Calu3 (cell line): ENCODE measurements around the gene ANKS1A. TPM values are rescaled to one million over a fixed set of nuclear protein-coding genes. Genes with fewer than 3 reads are reported as not detected.

Experiments
- BruUV-seq: library from RNA; stranded (reverse); fragments of 400-500 nt; replicated peaks from 2 replicates; lab custom pipeline; 2021; lab: Mats Ljungman, UMichigan
- CTCF ChIA-PET: fragments of 300-600 bp; sonication (Branson Sonifier 250); formaldehyde crosslinking; loops from one replicate; lab custom pipeline; 2022; ENCODE audit warnings: antibody characterized with exemption; lab: Charles Lee
- DNase-seq: peaks from one replicate; pipeline ENCODE4 v3.0.0; 2022
- H3K27ac Mint-ChIP-seq: one replicate; pipeline ENCODE4 v1.8.0; 2022; ENCODE audit warnings: mixed read lengths; ENCODE audit not compliant: unreplicated experiment
- H3K27me3 Mint-ChIP-seq: one replicate; pipeline ENCODE4 v1.8.0; 2022; ENCODE audit warnings: mixed read lengths; ENCODE audit not compliant: unreplicated experiment
- H3K36me3 Mint-ChIP-seq: one replicate; pipeline ENCODE4 v1.8.0; 2022; ENCODE audit warnings: mild to moderate bottlenecking, moderate library complexity, mixed read lengths; ENCODE audit not compliant: insufficient read depth, unreplicated experiment
- H3K4me1 Mint-ChIP-seq: one replicate; pipeline ENCODE4 v1.8.0; 2022; ENCODE audit warnings: mild to moderate bottlenecking, low read depth, mixed read lengths; ENCODE audit not compliant: unreplicated experiment
- H3K4me3 Mint-ChIP-seq: one replicate; pipeline ENCODE4 v1.8.0; 2022; ENCODE audit warnings: mild to moderate bottlenecking, low read depth, moderate library complexity, mixed read lengths; ENCODE audit not compliant: unreplicated experiment
- H3K9me3 Mint-ChIP-seq: one replicate; pipeline ENCODE4 v1.8.0; 2022; ENCODE audit warnings: low read depth, mixed read lengths; ENCODE audit not compliant: unreplicated experiment
- intact Hi-C: fragments of 100-400 bp; cut with micrococcal nuclease; formaldehyde crosslinking; loops from one replicate; pipeline ENCODE4 v1.10.0; 2022; ENCODE audit not compliant: unreplicated experiment
- total RNA-seq: library from RNA; stranded (reverse); gene quantifications from 2 replicates; pipeline ENCODE4 v1.2.3, GENCODE V29; 2022
- TF ChIP-seq, protein P1 (sequence below): fragments of 200-600 bp; IDR thresholded peaks from one replicate; pipeline ENCODE4 v1.8.0; 2022; ENCODE audit warnings: antibody characterized with exemption; ENCODE audit not compliant: unreplicated experiment

Gene ANKS1A
- total RNA-seq, 1 experiment from 2014 or later = 60.3 TPM

DNA sequence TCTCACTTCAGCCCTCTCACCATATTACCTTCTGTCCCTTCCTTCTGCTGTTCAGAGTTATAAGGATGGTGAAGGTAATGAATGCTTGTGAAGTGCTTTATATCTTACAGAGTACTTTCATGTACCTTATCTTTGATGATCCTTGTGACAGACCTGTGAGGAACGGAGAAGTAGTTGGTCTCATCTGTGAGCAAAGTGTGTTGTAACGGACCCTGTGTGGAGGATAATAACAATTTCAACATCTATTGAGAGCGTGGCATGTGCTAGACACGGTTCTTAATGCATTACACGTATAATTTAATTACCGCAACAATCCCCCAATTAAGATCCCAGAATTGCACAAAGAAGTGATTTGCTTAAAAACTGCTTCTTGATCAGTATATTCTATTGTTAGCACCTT is 124.6 kb downstream of the ANKS1A start:
- no peak overlapping the region for H3K27ac Mint-ChIP-seq
- no peak for DNase-seq
- CTCF ChIA-PET = no interaction called here
- TF ChIP-seq, protein P1, sequence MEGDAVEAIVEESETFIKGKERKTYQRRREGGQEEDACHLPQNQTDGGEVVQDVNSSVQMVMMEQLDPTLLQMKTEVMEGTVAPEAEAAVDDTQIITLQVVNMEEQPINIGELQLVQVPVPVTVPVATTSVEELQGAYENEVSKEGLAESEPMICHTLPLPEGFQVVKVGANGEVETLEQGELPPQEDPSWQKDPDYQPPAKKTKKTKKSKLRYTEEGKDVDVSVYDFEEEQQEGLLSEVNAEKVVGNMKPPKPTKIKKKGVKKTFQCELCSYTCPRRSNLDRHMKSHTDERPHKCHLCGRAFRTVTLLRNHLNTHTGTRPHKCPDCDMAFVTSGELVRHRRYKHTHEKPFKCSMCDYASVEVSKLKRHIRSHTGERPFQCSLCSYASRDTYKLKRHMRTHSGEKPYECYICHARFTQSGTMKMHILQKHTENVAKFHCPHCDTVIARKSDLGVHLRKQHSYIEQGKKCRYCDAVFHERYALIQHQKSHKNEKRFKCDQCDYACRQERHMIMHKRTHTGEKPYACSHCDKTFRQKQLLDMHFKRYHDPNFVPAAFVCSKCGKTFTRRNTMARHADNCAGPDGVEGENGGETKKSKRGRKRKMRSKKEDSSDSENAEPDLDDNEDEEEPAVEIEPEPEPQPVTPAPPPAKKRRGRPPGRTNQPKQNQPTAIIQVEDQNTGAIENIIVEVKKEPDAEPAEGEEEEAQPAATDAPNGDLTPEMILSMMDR = no peak
- H3K4me1 Mint-ChIP-seq = peaks cover 7% of the 10 kb centered on the region
- BruUV-seq = no TSS peak
- intact Hi-C loops = no loop called here
- H3K9me3 Mint-ChIP-seq = no peaks in the 10 kb centered on the region
- H3K4me3 Mint-ChIP-seq = no peak overlapping the region
- H3K36me3 Mint-ChIP-seq = peaks cover 5% of the 10 kb centered on the region
- no peaks in the 10 kb centered on the region for H3K27me3 Mint-ChIP-seq

DNA sequence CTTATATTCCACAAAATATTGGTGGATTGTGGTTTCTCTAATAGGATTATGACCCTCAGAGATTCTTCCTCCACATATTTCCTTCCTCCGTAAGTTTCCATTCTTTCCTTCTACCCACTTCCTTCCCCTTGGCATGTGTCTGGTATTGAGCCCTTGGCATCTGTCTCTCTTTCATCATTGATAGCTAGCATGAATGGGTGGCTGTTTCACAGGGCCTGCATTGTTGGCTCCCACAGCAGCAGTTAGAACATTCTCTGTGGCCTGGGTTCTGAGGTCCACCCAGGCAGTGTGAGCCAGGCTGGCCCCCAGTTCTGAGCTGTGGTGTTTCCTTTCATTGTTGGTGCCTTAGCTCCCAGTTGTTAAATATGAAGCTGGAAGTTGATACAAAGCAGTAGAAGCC is 125.3 kb downstream of the ANKS1A start:
- Mint-ChIP-seq H3K4me1 (peaks cover 7% of the 10 kb centered on the region), H3K27me3 (no peaks in the 10 kb centered on the region), H3K4me3 (no peak overlapping the region), H3K36me3 (peaks cover 5% of the 10 kb centered on the region), H3K27ac (no peak overlapping the region), H3K9me3 (no peaks in the 10 kb centered on the region)
- BruUV-seq = no TSS peak
- DNase-seq = no peak
- intact Hi-C loops = no loop called here
- CTCF ChIA-PET = interaction anchor here (1.6 kb wide), 2 partner anchors 10 to 14 kb away, joined by 4 to 6 read pairs; no protein-coding TSS in a partner anchor
- TF ChIP-seq, protein P1 = no peak

DNA sequence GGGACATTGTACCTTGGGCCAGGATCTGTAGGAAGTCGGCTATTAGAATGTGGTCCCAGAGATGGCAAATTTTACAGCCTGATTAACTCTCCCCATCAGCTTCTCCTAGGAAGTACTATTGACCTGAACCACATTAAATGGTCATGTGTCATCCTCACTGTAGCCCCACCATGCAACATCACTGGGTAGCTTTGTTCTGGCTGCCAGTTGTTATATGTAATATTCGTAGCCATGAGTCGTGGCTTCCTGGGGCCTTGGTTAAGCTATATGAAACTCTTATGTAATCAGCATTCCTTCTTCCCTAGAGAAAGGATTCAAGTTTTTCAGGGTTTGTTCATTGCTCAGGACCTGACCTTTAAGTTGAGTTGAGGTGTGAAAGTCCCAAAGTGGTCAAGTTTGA is 125.7 kb downstream of the ANKS1A start:
- Mint-ChIP-seq H3K36me3 (peaks cover 8% of the 10 kb centered on the region), H3K9me3 (no peaks in the 10 kb centered on the region), H3K27ac (no peak overlapping the region), H3K4me3 (no peak overlapping the region), H3K4me1 (peaks cover 7% of the 10 kb centered on the region), H3K27me3 (no peaks in the 10 kb centered on the region)
- intact Hi-C loops = no loop called here
- no peak for DNase-seq
- TF ChIP-seq, protein P1 = no peak
- no TSS peak for BruUV-seq
- CTCF ChIA-PET = interaction anchor here (1.4 to 1.6 kb wide), 3 partner anchors 9 to 28 kb away, joined by 4 to 6 read pairs (median 4); no protein-coding TSS in a partner anchor

DNA sequence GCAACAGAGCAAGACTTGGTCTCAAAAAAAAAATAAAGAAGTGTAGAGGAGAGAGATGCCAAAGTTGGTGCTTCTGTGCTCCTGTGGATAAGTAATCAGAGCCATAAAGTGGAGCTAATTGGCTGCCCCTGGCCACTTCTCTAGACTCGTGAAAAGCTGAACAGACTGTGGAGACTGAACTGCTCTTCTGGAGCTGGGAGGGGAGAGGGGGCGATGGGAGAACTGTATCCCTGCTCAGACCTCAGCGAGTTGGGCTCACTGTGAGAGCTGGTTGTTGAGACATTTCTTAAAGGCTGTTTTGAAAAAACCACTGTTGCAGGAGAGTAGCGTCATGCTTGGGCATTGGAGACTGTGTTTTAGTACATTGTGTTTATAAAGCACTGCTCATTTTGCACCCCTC is 126.4 kb downstream of the ANKS1A start:
- peaks cover 7% of the 10 kb centered on the region for H3K4me1 Mint-ChIP-seq
- intact Hi-C loops = no loop called here
- no TSS peak for BruUV-seq

More for the DNA sequence above, 126.4 kb downstream of the ANKS1A start:
- Mint-ChIP-seq H3K9me3 (no peaks in the 10 kb centered on the region), H3K27ac (no peak overlapping the region), H3K36me3 (peaks cover 6% of the 10 kb centered on the region), H3K27me3 (no peaks in the 10 kb centered on the region), H3K4me3 (no peak overlapping the region)
- CTCF ChIA-PET = interaction anchor here (1.4 to 1.6 kb wide), 3 partner anchors 9 to 29 kb away, joined by 4 to 6 read pairs (median 4); no protein-coding TSS in a partner anchor
- TF ChIP-seq, protein P1 = no peak
- DNase-seq = no peak
